ENCODE results near the gene CRIM1.

CRIM1 gene

GRCh38 chr2:36565712-36566111, 210.1 kb downstream of the CRIM1 start:
- no peak for FAIRE-seq

- no peak for FAIRE-seq
These were observed 211.3 kb downstream of the CRIM1 start for GRCh38 chr2:36566887-36567286.

GRCh38 chr2:36567711-36568408, 212.3 kb downstream of the CRIM1 start:
- FAIRE-seq, result no peak

- FAIRE-seq, result no peak
These were observed 213.1 kb downstream of the CRIM1 start for GRCh38 chr2:36568516-36569246.

- no peak for FAIRE-seq
These were observed 213.8 kb downstream of the CRIM1 start for GRCh38 chr2:36569267-36569856.

- no peak for FAIRE-seq
These were observed 214.8 kb downstream of the CRIM1 start for GRCh38 chr2:36570416-36570815.

GRCh38 chr2:36572054-36572718, 216.6 kb downstream of the CRIM1 start:
- no peak for FAIRE-seq

- no peak for FAIRE-seq
These were observed 217.1 kb downstream of the CRIM1 start for GRCh38 chr2:36572719-36573059.

- no peak for FAIRE-seq
These were observed 217.6 kb downstream of the CRIM1 start for GRCh38 chr2:36573165-36573564.

GRCh38 chr2:36574560-36574959, 219.0 kb downstream of the CRIM1 start:
- FAIRE-seq, result no peak

- no peak for FAIRE-seq
These were observed 222.3 kb downstream of the CRIM1 start for GRCh38 chr2:36577884-36578283.

GRCh38 chr2:36578343-36579296, 223.0 kb downstream of the CRIM1 start:
- FAIRE-seq, result no peak

- FAIRE-seq, result no peak
These were observed 223.7 kb downstream of the CRIM1 start for GRCh38 chr2:36579297-36579664.

GRCh38 chr2:36582538-36582937, 227.0 kb downstream of the CRIM1 start:
- no peak for FAIRE-seq

GRCh38 chr2:36582951-36583350, 227.4 kb downstream of the CRIM1 start:
- FAIRE-seq, result no peak

- FAIRE-seq, result no peak
These were observed 228.7 kb downstream of the CRIM1 start for GRCh38 chr2:36584148-36584794.

- no peak for FAIRE-seq
These were observed 231.1 kb downstream of the CRIM1 start for GRCh38 chr2:36586672-36587071.

- no peak for FAIRE-seq
These were observed 231.5 kb downstream of the CRIM1 start for GRCh38 chr2:36587101-36587500.

- no peak for FAIRE-seq
These were observed 232.0 kb downstream of the CRIM1 start for GRCh38 chr2:36587556-36587955.

GRCh38 chr2:36589230-36589630, 233.7 kb downstream of the CRIM1 start:
- FAIRE-seq, result no peak

GRCh38 chr2:36594849-36595248, 239.3 kb downstream of the CRIM1 start:
- no peak for FAIRE-seq

GRCh38 chr2:36596397-36596796, 240.8 kb downstream of the CRIM1 start:
- FAIRE-seq, result no peak
